Liver (tissue), 9 donors: ENCODE results near the gene NBAS. TPM values are rescaled to one million over a fixed set of nuclear protein-coding genes. Genes with fewer than 3 reads are reported as not detected.

Experiments used
- DNase-seq: peaks from one replicate; pipeline ENCODE4 v3.0.0-alpha.2; 2017; ENCODE audit warnings: low spot score
- H3K27ac ChIP-seq, 2 donors: one replicate each; pipeline ENCODE4 v1.7.0; 2013; ENCODE audit warnings: inconsistent platforms in 2 of 2, low read length in 2 of 2, control low read depth in 1 of 2, low read depth in 1 of 2, mild to moderate bottlenecking in 1 of 2
- H3K27me3 ChIP-seq, 4 donors: one replicate each; pipeline versions ENCODE4 v1.6.1 to v1.7.0; 2013; ENCODE audit warnings: low read length in 3 of 4, inconsistent platforms in 1 of 4, mild to moderate bottlenecking in 1 of 4, moderate library complexity in 1 of 4; ENCODE audit not compliant: control insufficient read depth in 4 of 4, insufficient read depth in 4 of 4
- H3K36me3 ChIP-seq, 4 donors: one replicate each; pipeline versions ENCODE4 v1.6.1 to v1.7.0; 2013; ENCODE audit warnings: low read length in 3 of 4, mild to moderate bottlenecking in 3 of 4, low read depth in 1 of 4, moderate library complexity in 1 of 4; ENCODE audit not compliant: control insufficient read depth in 4 of 4, insufficient read depth in 3 of 4
- H3K4me1 ChIP-seq, 4 donors: one replicate each; pipeline versions ENCODE4 v1.6.1 to v1.7.0; 2013; ENCODE audit warnings: low read length in 3 of 4, mild to moderate bottlenecking in 3 of 4, moderate library complexity in 1 of 4; ENCODE audit not compliant: control insufficient read depth in 4 of 4, insufficient read depth in 4 of 4
- H3K4me3 ChIP-seq, 3 donors: one replicate each; pipeline versions ENCODE4 v1.6.1 to v1.7.0; 2013; ENCODE audit warnings: low read length in 3 of 3, control low read depth in 1 of 3, low read depth in 1 of 3, mild to moderate bottlenecking in 1 of 3
- H3K9ac ChIP-seq, 2 donors: one replicate each; pipeline ENCODE4 v1.7.0; 2013; ENCODE audit warnings: low read length in 2 of 2, mild to moderate bottlenecking in 2 of 2, moderate library complexity in 2 of 2, control low read depth in 1 of 2, low read depth in 1 of 2
- H3K9me3 ChIP-seq, 4 donors: one replicate each; pipeline versions ENCODE4 v1.6.1 to v1.7.0; 2013; ENCODE audit warnings: low read length in 3 of 4; ENCODE audit not compliant: control insufficient read depth in 4 of 4
- EGR1 ChIP-seq, 2 donors: IDR thresholded peaks; 2 replicates each; pipeline ENCODE4 v1.6.1; 2016 to 2018; ENCODE audit warnings: antibody characterized with exemption in 2 of 2, low read depth in 2 of 2
- FOXA2 ChIP-seq: IDR thresholded peaks from 2 replicates; pipeline ENCODE4 v1.6.1; 2016; ENCODE audit warnings: antibody characterized with exemption
- HNF4A ChIP-seq, 2 donors: conservative IDR thresholded peaks; 2 replicates each; pipeline ENCODE4 v1.6.1; 2016; ENCODE audit warnings: antibody characterized with exemption in 2 of 2, mild to moderate bottlenecking in 2 of 2
- NR2F2 ChIP-seq: IDR thresholded peaks from 2 replicates; pipeline ENCODE4 v1.6.1; 2016; ENCODE audit warnings: antibody characterized with exemption
- RAD21 ChIP-seq, 2 donors: IDR thresholded peaks; 2 replicates each; pipeline ENCODE4 v1.6.1; 2016; ENCODE audit warnings: antibody characterized with exemption in 2 of 2, mild to moderate bottlenecking in 2 of 2
- RXRA ChIP-seq, 2 donors: IDR thresholded peaks; 2 replicates each; pipeline ENCODE4 v1.6.1; 2017 to 2018; ENCODE audit warnings: antibody characterized with exemption in 2 of 2, mild to moderate bottlenecking in 1 of 2
- TAF1 ChIP-seq: conservative IDR thresholded peaks from 2 replicates; pipeline ENCODE4 v1.6.1; 2016; ENCODE audit warnings: antibody characterized with exemption, mild to moderate bottlenecking
- YY1 ChIP-seq: IDR thresholded peaks from 2 replicates; pipeline ENCODE4 v1.6.1; 2016; ENCODE audit warnings: antibody characterized with exemption, mild to moderate bottlenecking
- WGBS: extraction: QIAGEN DNeasy Blood & Tissue Kit; methylation state at CpG from one replicate; pipeline ENCODE4 v1.1.7; 2013; 5-methylcytosine and 5-hydroxymethylcytosine counted together
- polyA plus RNA-seq, 2 donors: library from polyadenylated mRNA; stranded (reverse) in 1 of 2; unstranded in 1 of 2; fragments of 200-250 nt in 1 of 2; fragments of >200 nt in 1 of 2; fragmentation: Nextera tagmentation in 1 of 2; extraction: Ambion mirVana in 1 of 2; gene quantifications; one replicate each; pipeline versions ENCODE4 v1.2.1 to v1.2.3, GENCODE V29; 2013 to 2015
- total RNA-seq, 2 donors: library from RNA; depleted of rRNA; stranded (reverse); fragments of >200 nt; gene quantifications; one replicate each; pipeline ENCODE4 v1.2.3, GENCODE V29; 2014
- TF ChIP-seq, protein P1 (sequence below): IDR thresholded peaks from 2 replicates; pipeline ENCODE4 v1.6.1; 2016; ENCODE audit warnings: antibody characterized with exemption
- TF ChIP-seq, protein P2 (sequence below): IDR thresholded peaks from 2 replicates; pipeline ENCODE4 v1.6.1; 2016; ENCODE audit warnings: antibody characterized with exemption, mild to moderate bottlenecking
- TF ChIP-seq, protein P3 (sequence below): fragments of 150-350 bp; IDR thresholded peaks from 2 replicates; pipeline ENCODE4 v1.5.1; 2017; ENCODE audit warnings: improper control_type of control experiment, low read depth, low read length; ENCODE audit not compliant: missing input control
- donor health status: healthy.
- donor health status: healthy.
- donor health status: healthy.
- donor health status: healthy.
- donor health status: healthy.

NBAS gene
- total and polyA plus RNA-seq, 4 donors = 10.5 to 40.0 (median 18.9) TPM

DNA sequence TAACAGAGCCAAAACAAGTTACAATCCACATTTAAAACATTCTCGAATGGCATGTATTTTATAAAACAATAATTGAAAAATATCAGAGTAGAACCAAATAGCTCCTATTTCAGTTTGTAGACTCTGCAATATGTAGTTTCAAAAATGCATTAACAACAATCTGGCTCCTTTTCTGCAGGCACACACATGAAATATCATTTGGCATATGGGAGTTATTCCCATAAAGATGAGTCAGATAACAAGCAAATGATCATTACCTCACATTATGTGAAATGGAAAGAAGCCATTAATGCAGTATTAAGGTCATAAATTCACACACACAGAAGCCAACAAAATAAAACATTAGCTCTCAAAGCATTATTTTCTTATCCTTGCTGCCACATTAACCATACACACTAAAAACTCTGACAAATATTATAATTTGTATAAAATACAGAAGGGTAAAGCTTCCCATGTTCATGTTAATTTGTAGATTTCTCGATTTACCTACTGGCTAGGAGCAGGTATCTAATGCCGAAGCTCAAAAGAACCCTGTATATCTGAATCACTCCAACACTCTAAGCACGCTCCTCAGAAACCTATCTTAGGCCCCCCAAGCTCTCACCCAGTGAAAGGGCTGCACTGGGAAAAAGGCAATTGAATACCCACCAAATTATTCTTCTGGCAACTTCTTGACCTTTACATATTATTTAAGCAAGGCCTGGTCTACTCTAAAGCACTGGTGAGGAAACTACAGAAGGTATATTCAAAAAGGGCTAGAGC is 13.8 kb downstream of the NBAS start (continued):
- TF ChIP-seq EGR1 (IDR thresholded peaks at IDR 0.05; ENCODE audit: low read depth in 2 of 2) (no peak), TAF1 (no peak)

DNA sequence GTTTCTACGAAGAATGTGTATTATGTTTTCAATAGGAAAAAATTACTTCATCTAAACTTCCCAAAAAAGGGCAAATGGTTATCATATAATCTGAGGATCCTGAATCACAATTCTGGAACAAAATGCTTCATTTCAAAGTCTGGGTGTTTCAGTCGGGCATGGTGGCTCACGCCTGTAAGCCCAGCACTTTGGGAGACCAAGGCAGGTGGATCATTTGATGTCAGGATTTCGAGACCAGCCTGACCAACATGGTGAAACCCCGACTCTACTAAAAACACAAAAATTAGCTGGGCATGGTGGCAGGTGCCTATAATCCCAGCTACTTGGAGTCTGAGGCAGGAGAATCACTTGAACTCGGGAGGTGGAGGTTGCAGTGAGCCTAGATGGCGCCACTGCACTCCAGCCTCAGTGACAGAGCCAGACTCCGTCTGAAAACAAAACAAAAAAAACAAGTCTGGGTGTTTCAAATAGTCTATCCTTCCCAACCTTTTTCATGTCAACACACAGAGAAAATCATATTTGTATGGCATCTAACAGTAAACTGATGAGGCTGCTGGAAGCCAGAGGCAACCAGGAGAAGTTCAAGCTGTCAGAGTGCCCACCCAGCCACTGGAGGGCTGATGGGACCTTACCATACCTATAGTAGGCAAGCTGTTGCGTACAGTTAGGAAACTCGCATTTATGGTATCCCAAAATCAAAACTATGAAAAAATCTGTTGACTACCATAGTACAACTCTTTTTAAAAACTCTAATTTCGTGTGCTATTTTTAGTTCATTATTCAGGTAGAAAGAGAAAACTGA is 14.6 kb downstream of the NBAS start:
- Histone ChIP-seq H3K27ac (no peak overlapping the region), H3K4me3 (no peak overlapping the region)

More for the DNA sequence above, 14.6 kb downstream of the NBAS start:
- Histone ChIP-seq H3K36me3 (peaks cover 0 to 7% (median 5%) of the 10 kb centered on the region in 4 donors), H3K9me3 (no peaks in the 10 kb centered on the region), H3K27me3 (no peaks in the 10 kb centered on the region), H3K9ac (no peak overlapping the region), H3K4me1 (no peaks in the 10 kb centered on the region)
- 94% methylated on average over 11 of the region's 11 CpGs for WGBS
- DNase-seq = no peak
- no peak for TF ChIP-seq NR2F2
- TF ChIP-seq, protein P1, sequence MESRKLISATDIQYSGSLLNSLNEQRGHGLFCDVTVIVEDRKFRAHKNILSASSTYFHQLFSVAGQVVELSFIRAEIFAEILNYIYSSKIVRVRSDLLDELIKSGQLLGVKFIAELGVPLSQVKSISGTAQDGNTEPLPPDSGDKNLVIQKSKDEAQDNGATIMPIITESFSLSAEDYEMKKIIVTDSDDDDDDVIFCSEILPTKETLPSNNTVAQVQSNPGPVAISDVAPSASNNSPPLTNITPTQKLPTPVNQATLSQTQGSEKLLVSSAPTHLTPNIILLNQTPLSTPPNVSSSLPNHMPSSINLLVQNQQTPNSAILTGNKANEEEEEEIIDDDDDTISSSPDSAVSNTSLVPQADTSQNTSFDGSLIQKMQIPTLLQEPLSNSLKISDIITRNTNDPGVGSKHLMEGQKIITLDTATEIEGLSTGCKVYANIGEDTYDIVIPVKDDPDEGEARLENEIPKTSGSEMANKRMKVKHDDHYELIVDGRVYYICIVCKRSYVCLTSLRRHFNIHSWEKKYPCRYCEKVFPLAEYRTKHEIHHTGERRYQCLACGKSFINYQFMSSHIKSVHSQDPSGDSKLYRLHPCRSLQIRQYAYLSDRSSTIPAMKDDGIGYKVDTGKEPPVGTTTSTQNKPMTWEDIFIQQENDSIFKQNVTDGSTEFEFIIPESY = no peak
- TF ChIP-seq, protein P2, sequence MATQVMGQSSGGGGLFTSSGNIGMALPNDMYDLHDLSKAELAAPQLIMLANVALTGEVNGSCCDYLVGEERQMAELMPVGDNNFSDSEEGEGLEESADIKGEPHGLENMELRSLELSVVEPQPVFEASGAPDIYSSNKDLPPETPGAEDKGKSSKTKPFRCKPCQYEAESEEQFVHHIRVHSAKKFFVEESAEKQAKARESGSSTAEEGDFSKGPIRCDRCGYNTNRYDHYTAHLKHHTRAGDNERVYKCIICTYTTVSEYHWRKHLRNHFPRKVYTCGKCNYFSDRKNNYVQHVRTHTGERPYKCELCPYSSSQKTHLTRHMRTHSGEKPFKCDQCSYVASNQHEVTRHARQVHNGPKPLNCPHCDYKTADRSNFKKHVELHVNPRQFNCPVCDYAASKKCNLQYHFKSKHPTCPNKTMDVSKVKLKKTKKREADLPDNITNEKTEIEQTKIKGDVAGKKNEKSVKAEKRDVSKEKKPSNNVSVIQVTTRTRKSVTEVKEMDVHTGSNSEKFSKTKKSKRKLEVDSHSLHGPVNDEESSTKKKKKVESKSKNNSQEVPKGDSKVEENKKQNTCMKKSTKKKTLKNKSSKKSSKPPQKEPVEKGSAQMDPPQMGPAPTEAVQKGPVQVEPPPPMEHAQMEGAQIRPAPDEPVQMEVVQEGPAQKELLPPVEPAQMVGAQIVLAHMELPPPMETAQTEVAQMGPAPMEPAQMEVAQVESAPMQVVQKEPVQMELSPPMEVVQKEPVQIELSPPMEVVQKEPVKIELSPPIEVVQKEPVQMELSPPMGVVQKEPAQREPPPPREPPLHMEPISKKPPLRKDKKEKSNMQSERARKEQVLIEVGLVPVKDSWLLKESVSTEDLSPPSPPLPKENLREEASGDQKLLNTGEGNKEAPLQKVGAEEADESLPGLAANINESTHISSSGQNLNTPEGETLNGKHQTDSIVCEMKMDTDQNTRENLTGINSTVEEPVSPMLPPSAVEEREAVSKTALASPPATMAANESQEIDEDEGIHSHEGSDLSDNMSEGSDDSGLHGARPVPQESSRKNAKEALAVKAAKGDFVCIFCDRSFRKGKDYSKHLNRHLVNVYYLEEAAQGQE = no peak
- TF ChIP-seq RXRA (IDR thresholded peaks at IDR 0.05) = no peak
- no peak for TF ChIP-seq FOXA2
- TF ChIP-seq RAD21 (IDR thresholded peaks at IDR 0.05) = no peak
- no peak for TF ChIP-seq YY1
- TF ChIP-seq, protein P3, sequence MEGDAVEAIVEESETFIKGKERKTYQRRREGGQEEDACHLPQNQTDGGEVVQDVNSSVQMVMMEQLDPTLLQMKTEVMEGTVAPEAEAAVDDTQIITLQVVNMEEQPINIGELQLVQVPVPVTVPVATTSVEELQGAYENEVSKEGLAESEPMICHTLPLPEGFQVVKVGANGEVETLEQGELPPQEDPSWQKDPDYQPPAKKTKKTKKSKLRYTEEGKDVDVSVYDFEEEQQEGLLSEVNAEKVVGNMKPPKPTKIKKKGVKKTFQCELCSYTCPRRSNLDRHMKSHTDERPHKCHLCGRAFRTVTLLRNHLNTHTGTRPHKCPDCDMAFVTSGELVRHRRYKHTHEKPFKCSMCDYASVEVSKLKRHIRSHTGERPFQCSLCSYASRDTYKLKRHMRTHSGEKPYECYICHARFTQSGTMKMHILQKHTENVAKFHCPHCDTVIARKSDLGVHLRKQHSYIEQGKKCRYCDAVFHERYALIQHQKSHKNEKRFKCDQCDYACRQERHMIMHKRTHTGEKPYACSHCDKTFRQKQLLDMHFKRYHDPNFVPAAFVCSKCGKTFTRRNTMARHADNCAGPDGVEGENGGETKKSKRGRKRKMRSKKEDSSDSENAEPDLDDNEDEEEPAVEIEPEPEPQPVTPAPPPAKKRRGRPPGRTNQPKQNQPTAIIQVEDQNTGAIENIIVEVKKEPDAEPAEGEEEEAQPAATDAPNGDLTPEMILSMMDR = no peak
- TF ChIP-seq HNF4A (conservative IDR thresholded peaks at IDR 0.05) = no peak
